ENCODE data around the gene ELOVL7. TPM values are rescaled to one million over a fixed set of nuclear protein-coding genes. Genes with fewer than 3 reads are reported as not detected.

The ELOVL7 gene
- total and polyA plus RNA-seq, 10 donors, result 0.43 to 8.1 (median 2.1) TPM

DNA sequence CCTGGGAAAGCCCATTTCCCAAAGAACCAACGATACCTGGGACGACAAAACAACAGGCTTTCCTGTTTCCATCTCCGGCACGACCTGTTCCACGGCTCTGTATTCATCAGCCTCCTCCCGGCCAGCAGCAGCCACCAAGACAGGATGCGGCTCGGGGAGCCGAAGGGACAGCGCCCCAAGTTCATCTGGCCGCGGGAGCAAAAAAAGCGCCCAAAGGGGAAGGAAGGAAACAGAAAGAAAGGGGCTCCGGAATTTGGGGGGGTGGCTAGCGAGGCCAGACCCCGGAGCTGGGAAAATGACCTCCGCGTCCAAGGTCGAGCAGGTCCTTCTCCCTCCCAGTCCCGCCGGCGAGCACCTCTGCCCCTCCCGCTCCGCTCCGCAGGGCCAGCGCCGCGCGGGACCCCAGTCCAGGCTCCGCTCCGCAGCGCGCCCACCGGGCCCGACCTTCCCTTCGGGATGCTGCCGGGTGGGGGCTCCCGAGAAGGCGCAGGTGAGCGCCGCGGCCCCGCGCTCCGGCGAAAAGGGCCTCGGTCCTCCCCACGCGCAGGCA is 608 bp downstream of the ELOVL7 start:
- H3K4me3 ChIP-seq, result peak overlapping the region; percentile 52 to 76 (median 62)
- intact Hi-C loops (cut with DNase I; ENCODE audit: low total_unique reads), result no loop called here
- H3K27ac ChIP-seq, result no peak overlapping the region
- peaks cover 6 to 76% (median 31%) of the 10 kb centered on the region in 7 donors for H3K27me3 ChIP-seq (replicated peaks in 1 of 7)
- H3K36me3 ChIP-seq, result no peaks in the 10 kb centered on the region
- 0 to 1% (median 1%) methylated on average over 44 to 49 of the region's 49 CpGs for WGBS, 5 donors
- DNase-seq, result no peak
- H3K9me3 ChIP-seq, result no peaks in the 10 kb centered on the region
- H3K4me1 ChIP-seq, result peaks cover 5 to 22% (median 15%) of the 10 kb centered on the region in 6 donors
- TF ChIP-seq POLR2A (IDR thresholded peaks at IDR 0.05), result no peak
- TF ChIP-seq, protein P1, sequence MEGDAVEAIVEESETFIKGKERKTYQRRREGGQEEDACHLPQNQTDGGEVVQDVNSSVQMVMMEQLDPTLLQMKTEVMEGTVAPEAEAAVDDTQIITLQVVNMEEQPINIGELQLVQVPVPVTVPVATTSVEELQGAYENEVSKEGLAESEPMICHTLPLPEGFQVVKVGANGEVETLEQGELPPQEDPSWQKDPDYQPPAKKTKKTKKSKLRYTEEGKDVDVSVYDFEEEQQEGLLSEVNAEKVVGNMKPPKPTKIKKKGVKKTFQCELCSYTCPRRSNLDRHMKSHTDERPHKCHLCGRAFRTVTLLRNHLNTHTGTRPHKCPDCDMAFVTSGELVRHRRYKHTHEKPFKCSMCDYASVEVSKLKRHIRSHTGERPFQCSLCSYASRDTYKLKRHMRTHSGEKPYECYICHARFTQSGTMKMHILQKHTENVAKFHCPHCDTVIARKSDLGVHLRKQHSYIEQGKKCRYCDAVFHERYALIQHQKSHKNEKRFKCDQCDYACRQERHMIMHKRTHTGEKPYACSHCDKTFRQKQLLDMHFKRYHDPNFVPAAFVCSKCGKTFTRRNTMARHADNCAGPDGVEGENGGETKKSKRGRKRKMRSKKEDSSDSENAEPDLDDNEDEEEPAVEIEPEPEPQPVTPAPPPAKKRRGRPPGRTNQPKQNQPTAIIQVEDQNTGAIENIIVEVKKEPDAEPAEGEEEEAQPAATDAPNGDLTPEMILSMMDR (IDR thresholded peaks at IDR 0.05 in 8 of 11, conservative IDR thresholded peaks at IDR 0.05 in 3 of 11), result no peak
- no peak for TF ChIP-seq POLR2AphosphoS5 (IDR thresholded peaks at IDR 0.05)

DNA sequence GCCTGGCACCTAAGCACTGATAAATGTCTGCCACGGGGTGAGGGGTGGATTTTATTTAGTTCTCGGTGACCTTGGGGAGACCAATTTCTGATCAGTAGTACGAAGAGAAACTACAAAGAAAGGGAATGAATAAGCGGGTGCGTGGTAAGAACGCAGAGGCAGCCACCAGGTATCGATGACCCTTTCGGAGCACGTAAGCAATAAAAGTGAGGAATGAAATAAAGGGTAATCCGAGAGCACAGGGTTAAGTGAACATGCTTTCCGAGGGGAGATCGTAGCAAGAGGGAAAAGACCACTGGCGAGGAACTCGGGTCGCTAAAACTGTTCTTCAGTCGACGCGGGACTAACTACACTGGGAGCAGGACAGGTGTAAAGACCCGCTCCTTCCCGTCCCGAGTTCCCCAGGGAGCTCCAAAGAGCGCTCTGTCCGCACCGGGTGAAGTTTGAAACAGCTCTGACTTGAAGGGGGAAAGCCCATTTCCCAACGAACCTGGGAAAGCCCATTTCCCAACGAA is 1.1 kb downstream of the ELOVL7 start:
- no peak overlapping the region for H3K27ac ChIP-seq
- no peak for DNase-seq
- H3K4me3 ChIP-seq, result peak overlapping the region; percentile 52 to 76 (median 62)
- peaks cover 5 to 22% (median 15%) of the 10 kb centered on the region in 6 donors for H3K4me1 ChIP-seq
- TF ChIP-seq POLR2A (IDR thresholded peaks at IDR 0.05), result no peak
- no peak for TF ChIP-seq POLR2AphosphoS5 (IDR thresholded peaks at IDR 0.05)
- TF ChIP-seq, protein P1 (IDR thresholded peaks at IDR 0.05 in 8 of 11, conservative IDR thresholded peaks at IDR 0.05 in 3 of 11), result no peak
- no peaks in the 10 kb centered on the region for H3K9me3 ChIP-seq
- H3K36me3 ChIP-seq, result no peaks in the 10 kb centered on the region
- whole genome bisulfite sequencing, 5 donors, result 24 to 31% (median 28%) methylated on average over 24 to 26 of the region's 26 CpGs
- intact Hi-C loops (cut with DNase I; ENCODE audit: low total_unique reads), result no loop called here
- H3K27me3 ChIP-seq (replicated peaks in 1 of 7), result peaks cover 6 to 76% (median 31%) of the 10 kb centered on the region in 7 donors

DNA sequence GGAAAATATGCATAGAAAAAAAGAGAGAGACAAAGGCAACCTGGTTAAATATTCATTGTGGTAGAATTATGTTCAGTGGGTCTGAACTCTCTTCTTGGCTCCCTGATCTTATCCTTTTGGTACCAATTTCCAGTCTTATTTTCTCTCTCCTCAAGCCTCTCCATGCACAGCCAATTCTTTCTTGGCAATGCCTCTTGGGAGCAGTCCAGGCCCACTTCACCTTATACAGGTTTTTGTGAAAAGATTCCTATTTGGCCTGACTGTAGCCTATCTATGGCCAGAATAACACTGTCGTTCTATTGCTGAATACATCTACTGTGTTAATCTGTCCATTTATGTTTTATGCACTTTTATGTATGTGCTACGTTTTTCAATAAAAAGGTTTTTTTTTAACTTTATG is 2.7 kb downstream of the ELOVL7 start:
- Histone ChIP-seq H3K4me1 (peaks cover 5 to 22% (median 15%) of the 10 kb centered on the region in 6 donors), H3K27ac (no peak overlapping the region), H3K9me3 (no peaks in the 10 kb centered on the region), H3K36me3 (no peaks in the 10 kb centered on the region), H3K4me3 (no peak overlapping the region), H3K27me3 (replicated peaks in 1 of 7) (peaks cover 6 to 69% (median 30%) of the 10 kb centered on the region in 7 donors)
- WGBS, 5 donors, result 82 to 93% (median 88%) methylated on average over 2 of the region's 2 CpGs
- no peak for DNase-seq
- TF ChIP-seq POLR2AphosphoS5 (IDR thresholded peaks at IDR 0.05) (no peak), POLR2A (IDR thresholded peaks at IDR 0.05) (no peak)
- TF ChIP-seq, protein P1 (IDR thresholded peaks at IDR 0.05 in 8 of 11, conservative IDR thresholded peaks at IDR 0.05 in 3 of 11), result no peak
- intact Hi-C loops (cut with DNase I; ENCODE audit: low total_unique reads), result no loop called here

GRCh38 chr5:60836131-60836530 is 7.9 kb downstream of the ELOVL7 start:
- WGBS, 5 donors, result 59 to 72% (median 67%) methylated on average over 3 of the region's 3 CpGs
- Histone ChIP-seq H3K36me3 (no peaks in the 10 kb centered on the region), H3K4me1 (no peaks in the 10 kb centered on the region), H3K9me3 (no peaks in the 10 kb centered on the region), H3K4me3 (no peak overlapping the region), H3K27ac (no peak overlapping the region), H3K27me3 (replicated peaks in 1 of 7) (peaks cover 0 to 18% (median 0%) of the 10 kb centered on the region in 7 donors)
- TF ChIP-seq POLR2AphosphoS5 (IDR thresholded peaks at IDR 0.05), result no peak
- no peak for TF ChIP-seq POLR2A (IDR thresholded peaks at IDR 0.05)
- TF ChIP-seq, protein P1 (IDR thresholded peaks at IDR 0.05 in 8 of 11, conservative IDR thresholded peaks at IDR 0.05 in 3 of 11), result no peak
- intact Hi-C loops (cut with DNase I; ENCODE audit: low total_unique reads), result no loop called here
- DNase-seq, result no peak
